HG03039 (cell line): ENCODE results near the gene ALOX5.

Experiments
- ATAC-seq: cut with Tn5 transposase; IDR thresholded peaks from one replicate; pipeline ENCODE4 v1.9.1; 2021; ENCODE audit warnings: mild to moderate bottlenecking, moderate library complexity; ENCODE audit not compliant: unreplicated experiment

The ALOX5 gene

DNA sequence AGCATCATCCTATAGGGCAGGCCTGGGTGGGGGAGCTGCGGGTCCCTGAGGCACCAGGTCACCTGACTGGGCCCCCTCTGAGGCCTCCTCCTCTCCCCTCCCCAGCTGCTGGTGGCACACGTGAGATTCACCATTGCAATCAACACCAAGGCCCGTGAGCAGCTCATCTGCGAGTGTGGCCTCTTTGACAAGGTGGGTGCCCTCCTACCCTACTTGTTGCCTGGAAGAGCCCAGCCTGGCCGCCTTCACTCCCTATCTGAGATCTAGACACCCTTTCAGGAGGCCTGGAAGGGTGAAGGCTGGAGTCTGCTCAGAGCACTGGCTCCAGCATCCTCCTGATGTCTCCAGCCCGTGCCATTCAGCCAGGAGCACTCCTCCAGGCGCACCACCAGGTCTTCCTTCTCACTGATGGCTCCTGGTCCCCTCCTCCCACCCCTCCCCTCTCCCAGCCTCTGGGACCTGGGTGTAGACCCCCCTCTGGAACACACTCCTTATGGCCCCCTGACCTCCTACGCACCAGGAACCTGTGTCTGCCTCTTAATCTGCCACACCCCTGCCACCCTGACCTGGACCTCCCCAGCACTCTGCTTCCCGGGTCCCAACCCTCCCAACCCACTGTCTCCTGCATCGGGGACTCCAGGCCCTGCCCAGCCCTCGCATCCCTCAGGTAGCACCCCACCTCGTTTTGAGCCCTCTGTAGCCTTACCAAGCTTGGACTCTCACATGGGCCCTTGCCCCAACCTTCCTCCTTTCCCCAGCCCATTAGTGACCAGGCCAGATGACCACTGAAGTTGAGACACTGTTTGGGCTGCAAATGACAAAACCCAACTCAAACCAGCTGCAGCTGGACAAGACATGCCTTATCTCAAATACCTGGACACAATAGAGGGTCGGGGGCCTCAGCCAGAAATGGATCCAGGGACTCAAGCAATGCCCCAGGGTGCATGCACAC is 67.5 kb downstream of the ALOX5 start:
- ATAC-seq, result no peak

DNA sequence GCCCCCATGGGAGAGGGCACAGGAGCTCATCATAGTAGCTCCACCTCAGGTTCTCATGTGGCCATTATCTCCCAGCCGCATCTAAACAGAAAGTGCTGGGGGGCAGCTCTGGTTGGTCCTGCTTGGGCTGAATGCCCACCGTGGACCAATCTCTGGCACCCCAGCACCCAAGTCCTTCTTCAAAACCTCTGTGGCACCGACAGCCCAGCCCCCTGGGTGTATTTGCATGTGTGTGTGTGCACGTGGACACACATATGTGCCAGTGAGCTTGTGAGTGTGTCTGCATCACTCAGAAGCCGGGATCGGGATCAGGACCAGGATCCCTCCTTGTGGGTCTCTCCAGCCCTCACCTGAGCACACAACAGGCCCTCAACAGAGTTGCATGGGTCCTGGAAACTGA is 68.2 kb downstream of the ALOX5 start:
- no peak for ATAC-seq

GRCh38 chr10:45442662-45443061 is 68.6 kb downstream of the ALOX5 start:
- ATAC-seq, result no peak

DNA sequence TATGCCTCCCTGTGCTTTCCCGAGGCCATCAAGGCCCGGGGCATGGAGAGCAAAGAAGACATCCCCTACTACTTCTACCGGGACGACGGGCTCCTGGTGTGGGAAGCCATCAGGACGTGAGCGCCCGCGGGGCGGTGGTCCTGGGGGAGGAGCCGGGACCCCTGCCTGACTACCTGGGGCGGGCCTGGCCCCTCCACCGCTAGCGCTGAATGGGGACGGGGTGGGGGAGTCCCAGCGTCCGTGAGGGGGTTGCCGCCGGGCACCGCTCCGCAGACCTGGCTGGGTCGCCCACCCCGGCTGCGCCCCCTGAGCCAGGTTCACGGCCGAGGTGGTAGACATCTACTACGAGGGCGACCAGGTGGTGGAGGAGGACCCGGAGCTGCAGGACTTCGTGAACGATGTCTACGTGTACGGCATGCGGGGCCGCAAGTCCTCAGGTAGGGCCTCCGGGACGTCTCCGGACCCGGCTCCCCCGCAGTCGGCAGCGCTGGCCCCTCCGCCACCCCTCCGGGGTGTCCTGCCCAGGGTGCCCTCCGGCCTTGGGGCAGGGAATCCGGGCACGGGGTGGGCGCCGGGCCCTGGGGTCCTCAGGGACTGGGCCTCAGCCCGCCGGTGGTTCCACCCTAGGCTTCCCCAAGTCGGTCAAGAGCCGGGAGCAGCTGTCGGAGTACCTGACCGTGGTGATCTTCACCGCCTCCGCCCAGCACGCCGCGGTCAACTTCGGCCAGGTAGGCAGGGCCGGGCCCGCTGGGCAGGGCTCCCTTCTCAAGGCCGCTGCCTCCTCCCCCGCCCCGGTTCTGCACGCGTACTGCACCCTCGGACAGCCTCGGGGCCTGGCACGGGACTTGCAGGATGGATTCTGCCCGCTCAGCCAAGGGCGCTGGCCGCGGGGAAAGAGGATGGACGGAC is 69.3 kb downstream of the ALOX5 start:
- no peak for ATAC-seq

GRCh38 chr10:45444022-45444421 is 70.0 kb downstream of the ALOX5 start:
- no peak for ATAC-seq

GRCh38 chr10:45444976-45445898 is 71.2 kb downstream of the ALOX5 start:
- ATAC-seq, result no peak

DNA sequence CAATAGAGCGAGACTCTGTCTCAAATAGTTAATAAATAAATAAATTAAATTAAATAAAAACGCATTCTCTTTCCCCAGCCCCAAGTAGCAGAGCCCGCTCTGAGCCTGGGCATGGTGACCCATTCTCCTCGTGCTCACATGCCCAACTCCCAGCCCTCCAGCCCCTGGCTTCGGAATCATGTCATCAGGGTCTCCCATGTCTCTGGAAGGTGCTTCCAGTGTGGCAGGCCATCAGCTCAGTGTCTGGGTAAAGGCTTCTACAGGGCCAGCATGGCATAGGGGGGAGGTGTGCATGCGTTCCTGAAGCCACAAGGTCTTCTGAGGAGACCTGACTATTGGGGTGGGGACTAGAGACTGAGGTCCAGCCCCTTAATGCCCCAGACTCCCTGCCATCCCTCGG is 72.8 kb downstream of the ALOX5 start:
- no peak for ATAC-seq

GRCh38 chr10:45447416-45447815 is 73.4 kb downstream of the ALOX5 start:
- ATAC-seq, result no peak

DNA sequence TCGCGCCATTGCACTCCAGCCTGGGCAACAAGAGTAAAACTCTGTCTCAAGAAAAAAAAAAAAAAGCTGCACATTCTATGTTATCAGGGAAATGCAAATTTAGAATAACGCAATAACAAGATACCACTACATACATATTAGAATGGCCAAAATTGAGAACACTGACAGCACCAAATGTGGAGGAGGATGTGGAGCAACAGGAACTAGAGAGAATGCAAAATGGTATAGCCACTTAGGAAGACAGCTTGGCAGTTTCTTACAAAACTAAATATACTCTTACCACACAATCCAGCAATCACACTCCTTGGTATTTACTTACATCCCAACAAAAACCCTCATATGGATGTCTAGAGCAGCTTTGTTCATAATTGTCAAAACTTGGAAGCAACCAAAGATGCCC is 76.8 kb downstream of the ALOX5 start:
- ATAC-seq, result no peak

DNA sequence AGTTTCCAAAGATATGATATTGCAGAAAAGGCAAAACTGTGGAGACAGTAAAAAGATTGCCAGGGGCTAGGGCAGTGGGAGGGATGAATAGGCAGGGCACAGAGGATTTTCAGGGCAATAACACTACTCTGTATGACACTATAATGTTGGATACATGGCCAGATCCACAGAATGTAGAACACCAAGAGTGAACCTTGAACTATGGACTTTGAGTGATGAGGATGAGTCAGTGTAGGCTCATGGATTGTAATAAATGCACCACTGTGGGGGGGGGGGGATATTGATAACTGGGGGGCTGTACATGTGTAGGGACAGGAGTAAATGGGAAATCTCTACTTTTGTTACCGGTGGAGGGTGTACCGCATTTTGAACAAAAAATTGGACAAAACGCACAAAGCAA is 77.4 kb downstream of the ALOX5 start:
- no peak for ATAC-seq

GRCh38 chr10:45452268-45452667 is 78.3 kb downstream of the ALOX5 start:
- ATAC-seq, result no peak

DNA sequence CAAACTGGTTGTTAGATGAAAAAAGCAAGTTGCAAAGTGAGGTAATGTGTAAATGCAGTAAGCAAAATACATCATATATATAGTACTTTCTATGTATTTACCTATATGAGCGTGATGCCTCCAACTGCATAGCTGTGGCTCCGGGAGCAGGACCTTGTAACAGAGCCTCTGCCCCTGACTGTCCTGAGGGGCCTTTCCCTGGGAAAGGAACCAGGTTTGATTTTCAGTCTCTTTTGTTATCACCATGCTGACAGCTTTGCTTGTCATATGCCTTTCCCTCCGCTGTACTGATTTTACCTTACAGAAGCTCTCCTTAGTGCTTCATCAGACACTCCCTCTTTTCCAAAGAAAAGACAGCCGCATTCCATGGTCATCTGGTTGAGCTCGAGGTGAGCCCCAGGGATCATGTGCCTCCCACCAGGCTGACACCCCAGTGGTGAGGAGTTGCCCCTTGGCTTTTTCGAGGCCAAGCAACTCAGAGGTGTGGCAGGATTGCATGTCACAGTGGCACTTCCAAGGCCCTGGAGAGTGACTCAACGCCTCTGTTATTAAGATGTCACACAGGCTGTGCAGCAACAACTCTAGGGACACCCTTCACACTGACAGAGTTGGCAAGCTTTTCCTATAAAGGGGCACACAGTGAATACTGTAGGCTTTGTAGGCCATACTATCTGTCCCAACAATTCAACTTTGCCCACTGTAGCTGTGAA is 78.9 kb downstream of the ALOX5 start:
- ATAC-seq, result no peak

DNA sequence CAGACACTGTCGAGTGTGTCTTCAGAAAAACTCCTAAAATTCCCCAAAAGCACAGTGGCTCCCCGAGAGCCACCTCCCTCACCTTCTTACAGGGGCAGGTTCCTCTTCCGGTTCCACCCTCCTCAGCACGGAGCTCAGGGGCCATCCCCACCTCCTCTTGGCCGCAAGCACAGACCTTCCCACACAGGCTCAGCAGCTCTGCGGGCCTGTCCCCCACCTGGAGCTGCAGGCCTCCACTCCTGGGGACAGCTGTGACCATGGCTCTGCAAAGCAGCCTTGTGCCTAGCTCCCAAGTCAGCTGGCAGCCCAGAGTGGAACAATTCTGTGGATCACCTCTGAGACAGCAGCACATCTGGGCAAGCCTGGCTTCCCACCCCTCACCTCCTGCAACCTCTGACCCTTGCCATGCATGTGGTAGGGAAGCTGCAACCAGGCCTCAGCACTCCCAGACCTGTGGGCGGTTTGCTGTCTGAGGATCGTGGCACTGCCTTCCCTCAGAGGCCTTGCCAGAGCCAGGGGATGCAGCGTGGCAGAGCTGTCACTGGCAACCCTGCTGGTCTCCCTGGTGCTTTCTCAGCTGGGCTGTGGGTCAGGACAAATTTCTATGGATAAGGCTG is 79.7 kb downstream of the ALOX5 start:
- no peak for ATAC-seq

DNA sequence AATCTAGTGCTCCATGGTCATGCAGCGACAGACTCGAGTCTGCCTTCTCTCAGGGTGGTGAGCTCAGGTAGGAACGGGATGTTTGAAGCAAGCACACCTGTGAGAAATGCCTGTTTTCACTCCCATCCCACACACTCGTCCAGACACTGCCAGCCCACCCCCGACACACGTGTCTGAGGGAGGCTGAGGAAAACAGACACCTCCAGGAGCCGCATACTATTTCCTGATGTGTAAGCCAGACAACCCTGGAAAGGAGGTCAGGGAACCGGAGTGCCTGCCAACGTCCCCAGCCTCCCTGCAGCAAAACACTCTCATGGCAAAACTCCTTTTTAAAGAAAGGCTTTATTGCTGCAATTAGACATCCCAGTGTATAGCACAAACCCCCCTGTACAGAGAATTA is 80.2 kb downstream of the ALOX5 start:
- no peak for ATAC-seq

GRCh38 chr10:45454859-45455258 is 80.8 kb downstream of the ALOX5 start:
- ATAC-seq, result no peak

DNA sequence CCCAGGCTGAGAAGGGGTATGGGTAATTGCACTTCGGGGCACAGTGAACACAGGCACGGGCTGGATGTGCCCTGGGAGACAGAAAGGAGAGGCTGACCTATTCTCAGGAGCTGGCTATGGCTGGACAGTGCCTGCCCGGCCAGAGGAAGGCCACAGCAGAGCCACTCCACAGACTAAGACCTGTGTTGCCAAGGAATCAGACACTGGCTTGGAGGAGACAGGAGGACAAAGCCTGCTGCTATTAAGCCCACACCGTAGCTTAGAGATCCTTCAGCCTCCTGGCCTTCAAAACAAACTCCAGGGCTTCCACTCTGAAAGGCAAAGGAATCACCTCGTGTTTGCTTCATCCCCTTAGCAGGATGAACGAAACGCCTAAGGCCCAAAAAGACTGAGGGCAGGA is 82.2 kb downstream of the ALOX5 start:
- no peak for ATAC-seq

- no peak for ATAC-seq
These were observed 82.8 kb downstream of the ALOX5 start for GRCh38 chr10:45456822-45457221.

- no peak for ATAC-seq
These were observed 83.5 kb downstream of the ALOX5 start for GRCh38 chr10:45457487-45457886.

DNA sequence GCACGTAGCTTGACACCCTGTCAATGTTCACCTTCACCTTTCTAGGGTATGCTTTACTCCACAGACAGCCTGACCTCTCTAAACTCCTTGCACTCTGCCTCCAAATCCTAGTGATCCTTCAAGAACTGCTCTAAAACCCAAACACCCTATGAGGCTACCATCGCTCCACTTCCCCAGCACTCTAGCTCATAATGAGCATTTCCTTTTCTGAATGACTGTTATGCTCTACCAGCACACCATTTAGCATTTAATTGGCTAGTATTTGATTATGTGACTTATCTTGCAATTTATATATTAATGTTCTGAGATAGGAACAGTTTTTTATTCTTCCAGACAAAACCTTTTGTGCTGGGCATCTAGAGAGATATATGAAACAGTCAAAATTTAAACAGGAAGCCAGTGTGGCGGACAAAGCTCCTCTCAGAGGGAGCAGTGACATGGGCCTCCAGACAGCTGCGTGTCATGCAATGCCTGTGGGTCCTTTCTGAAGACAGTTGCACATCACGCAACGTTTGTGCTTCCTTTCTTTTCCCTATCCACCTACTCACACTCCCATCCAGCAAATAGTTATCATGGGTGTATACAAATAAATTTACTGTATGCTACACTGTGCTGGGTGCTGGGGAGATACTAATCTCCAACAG is 86.3 kb downstream of the ALOX5 start:
- peak; percentile 35 for ATAC-seq
